ENCODE data around the gene CDC37L1. TPM values are rescaled to one million over a fixed set of nuclear protein-coding genes. Genes with fewer than 3 reads are reported as not detected.

The CDC37L1 gene
- total and polyA plus RNA-seq, 3 donors from 2014 or later = 18.2 to 31.2 (median 31.2) TPM

- Histone ChIP-seq H3K4me3 (no peak overlapping the region), H3K4me1 (no peaks in the 10 kb centered on the region), H3K36me3 (ENCODE audit: low read depth, missing control alignments) (no peaks in the 10 kb centered on the region), H3K27ac (no peak overlapping the region), H3K27me3 (no peaks in the 10 kb centered on the region), H3K9me3 (no peaks in the 10 kb centered on the region)
- DNase-seq = no peak
- 74% methylated on average over 1 of the region's 1 CpG for WGBS, 2 donors
- intact Hi-C loops (cut with DNase I; ENCODE audit: low total_unique reads) = no loop called here
- TF ChIP-seq POLR2A (IDR thresholded peaks at IDR 0.05) (no peak), CTCF (IDR thresholded peaks at IDR 0.05) (no peak)
Observed at GRCh38 chr9:4701526-4701925, 22.2 kb downstream of the CDC37L1 start.

GRCh38 chr9:4704129-4704528 is 24.8 kb downstream of the CDC37L1 start:
- H3K36me3 ChIP-seq (ENCODE audit: low read depth, missing control alignments) = no peaks in the 10 kb centered on the region
- intact Hi-C loops (cut with DNase I; ENCODE audit: low total_unique reads) = no loop called here

GRCh38 chr9:4706021-4706420 is 26.7 kb downstream of the CDC37L1 start:
- intact Hi-C loops (cut with DNase I; ENCODE audit: low total_unique reads) = no loop called here
- Histone ChIP-seq H3K9me3 (no peaks in the 10 kb centered on the region), H3K4me3 (no peak overlapping the region), H3K27ac (no peak overlapping the region), H3K27me3 (no peaks in the 10 kb centered on the region), H3K4me1 (no peaks in the 10 kb centered on the region), H3K36me3 (ENCODE audit: low read depth, missing control alignments) (no peaks in the 10 kb centered on the region)
- no peak for TF ChIP-seq POLR2A (IDR thresholded peaks at IDR 0.05)
- TF ChIP-seq CTCF (IDR thresholded peaks at IDR 0.05) = no peak
- WGBS, 2 donors = 44 to 45% methylated on average over 2 of the region's 2 CpGs
- DNase-seq = no peak

More at GRCh38 chr9:4704129-4704528, 24.8 kb downstream of the CDC37L1 start:
- no peak for TF ChIP-seq CTCF (IDR thresholded peaks at IDR 0.05)
- TF ChIP-seq POLR2A (IDR thresholded peaks at IDR 0.05) = no peak
- no peaks in the 10 kb centered on the region for H3K27me3 ChIP-seq
- no peak for DNase-seq
- no peaks in the 10 kb centered on the region for H3K9me3 ChIP-seq
- WGBS, 2 donors = 86 to 94% methylated on average over 2 of the region's 2 CpGs
- no peaks in the 10 kb centered on the region for H3K4me1 ChIP-seq
- no peak overlapping the region for H3K4me3 ChIP-seq
- no peak overlapping the region for H3K27ac ChIP-seq

GRCh38 chr9:4706971-4707622 is 27.7 kb downstream of the CDC37L1 start:
- Histone ChIP-seq H3K36me3 (ENCODE audit: low read depth, missing control alignments) (no peaks in the 10 kb centered on the region), H3K4me1 (no peaks in the 10 kb centered on the region), H3K9me3 (no peaks in the 10 kb centered on the region), H3K27me3 (no peaks in the 10 kb centered on the region), H3K27ac (no peak overlapping the region), H3K4me3 (no peak overlapping the region)
- intact Hi-C loops (cut with DNase I; ENCODE audit: low total_unique reads) = no loop called here
- no peak for DNase-seq
- 59 to 67% methylated on average over 4 of the region's 4 CpGs for WGBS, 2 donors
- no peak for TF ChIP-seq POLR2A (IDR thresholded peaks at IDR 0.05)
- no peak for TF ChIP-seq CTCF (IDR thresholded peaks at IDR 0.05)

GRCh38 chr9:4709380-4709779 is 30.0 kb downstream of the CDC37L1 start:
- no peak overlapping the region for H3K4me3 ChIP-seq
- intact Hi-C loops (cut with DNase I; ENCODE audit: low total_unique reads) = no loop called here
- no peaks in the 10 kb centered on the region for H3K36me3 ChIP-seq (ENCODE audit: low read depth, missing control alignments)
- H3K9me3 ChIP-seq = no peaks in the 10 kb centered on the region
- no peaks in the 10 kb centered on the region for H3K27me3 ChIP-seq
- H3K4me1 ChIP-seq = no peaks in the 10 kb centered on the region
- no peak for TF ChIP-seq POLR2A (IDR thresholded peaks at IDR 0.05)
- no peak for TF ChIP-seq CTCF (IDR thresholded peaks at IDR 0.05)
- no peak for DNase-seq
- H3K27ac ChIP-seq = no peak overlapping the region

All from testis (tissue), 3 donors.